A549 (cell line): ENCODE measurements around the gene KIRREL2. TPM values are rescaled to one million over a fixed set of nuclear protein-coding genes. Genes with fewer than 3 reads are reported as not detected.

Experiments
- ATAC-seq, 2 experiments: fragments of 200-7000 bp in 1 of 2; fragments of >200 bp in 1 of 2; cut with Nextera tagmentation in 1 of 2; cut with Tn5 transposase in 1 of 2; 3 replicates each; pipeline versions ENCODE4 v1.8.0 to v1.9.1; 2018 to 2020; ENCODE audit warnings: mild to moderate bottlenecking in 1 of 2, moderate library complexity in 1 of 2
- CTCF ChIA-PET: fragments of 300-600 bp; sonication (Branson Sonifier 250); formaldehyde crosslinking; extraction: SDS; loops from one replicate; lab custom pipeline; 2021; ENCODE audit warnings: antibody characterized with exemption, inconsistent platforms; lab: Yijun Ruan, JAX
- POLR2A ChIA-PET: fragments of 350-600 bp; formaldehyde crosslinking; extraction: SDS; loops from one replicate; lab custom pipeline; 2021; ENCODE audit warnings: antibody characterized with exemption, inconsistent platforms; lab: Yijun Ruan, JAX
- DNase-seq, 2 experiments: peaks; one replicate each; pipeline versions ENCODE4 v3.0.0 to v3.0.0-alpha.2; 2011 to 2016; ENCODE audit warnings: low read depth in 1 of 2, low spot score in 1 of 2
- FAIRE-seq: peaks from 2 replicates; lab custom pipeline; 2011; peaks lifted over from hg19 to GRCh38; lab: Jason Lieb, UNC
- H3K27ac ChIP-seq, 2 experiments: fragments of >200 bp; sonication (Bioruptor Twin); formaldehyde crosslinking; 3 replicates each; pipeline ENCODE4 v1.5.1; 2016 to 2017
- H3K4me1 ChIP-seq: fragments of >200 bp; sonication (Bioruptor Twin); formaldehyde crosslinking; 3 replicates; pipeline ENCODE4 v1.6.1; 2016
- H3K4me2 ChIP-seq: fragments of >200 bp; sonication (Bioruptor Twin); formaldehyde crosslinking; 3 replicates; pipeline ENCODE4 v1.6.1; 2016
- H3K4me3 ChIP-seq: fragments of >200 bp; sonication (Bioruptor Twin); formaldehyde crosslinking; 3 replicates; pipeline ENCODE4 v1.5.1; 2016
- H3K9me3 ChIP-seq: fragments of >200 bp; sonication (Bioruptor Twin); formaldehyde crosslinking; 3 replicates; pipeline ENCODE4 v1.6.1; 2016
- CEBPB ChIP-seq, 2 experiments: fragments of >200 bp in 1 of 2; sonication (Bioruptor Twin) in 1 of 2; formaldehyde crosslinking in 1 of 2; IDR thresholded peaks; 2 replicates each; pipeline ENCODE4 v1.6.1; 2012 to 2016
- CHD4 ChIP-seq: fragments of 200-600 bp; sonication (generic); IDR thresholded peaks from 2 replicates; pipeline ENCODE4 v1.6.1; 2016; ENCODE audit warnings: antibody characterized with exemption, mild to moderate bottlenecking, borderline replicate concordance
- FOXS1 ChIP-seq: fragments of 250-450 bp; sonication (Bioruptor Pico); IDR thresholded peaks from 2 replicates; pipeline ENCODE4 v1.5.0; 2020; ENCODE audit warnings: mild to moderate bottlenecking, moderate library complexity
- HEYL ChIP-seq: fragments of 250-450 bp; sonication (Bioruptor Pico); IDR thresholded peaks from 2 replicates; pipeline ENCODE4 v1.8.0; 2021; ENCODE audit warnings: mild to moderate bottlenecking, moderate library complexity
- HOXB13 ChIP-seq: fragments of 250-450 bp; sonication (Bioruptor Pico); IDR thresholded peaks from 2 replicates; pipeline ENCODE4 v1.5.0; 2020; ENCODE audit warnings: low read depth, mild to moderate bottlenecking, moderate library complexity
- KDM1A ChIP-seq: fragments of 200-600 bp; sonication (generic); IDR thresholded peaks from 2 replicates; pipeline ENCODE4 v1.6.1; 2016; ENCODE audit warnings: low read depth, mild to moderate bottlenecking
- MAFK ChIP-seq: fragments of 450-650 bp; IDR thresholded peaks from 2 replicates; pipeline ENCODE4 v1.6.1; 2014; ENCODE audit not compliant: partially characterized antibody
- MYC ChIP-seq: IDR thresholded peaks from 2 replicates; pipeline ENCODE4 v1.6.1; 2012; ENCODE audit warnings: mild to moderate bottlenecking, inconsistent platforms, low read length, improper control_type of control experiment, borderline replicate concordance
- NFE2L2 ChIP-seq: fragments of 150-350 bp; conservative IDR thresholded peaks from 2 replicates; pipeline ENCODE4 v1.6.1; 2014; ENCODE audit warnings: low read length
- NPAS2 ChIP-seq: fragments of 250-450 bp; sonication (Bioruptor Pico); IDR thresholded peaks from 2 replicates; pipeline ENCODE4 v1.8.0; 2022; ENCODE audit warnings: mild to moderate bottlenecking, moderate library complexity, borderline replicate concordance
- POLR2A ChIP-seq: IDR thresholded peaks from 2 replicates; pipeline ENCODE4 v1.6.1; 2012; ENCODE audit warnings: mild to moderate bottlenecking, low read length
- POLR2AphosphoS2 ChIP-seq: conservative IDR thresholded peaks from 2 replicates; pipeline ENCODE4 v1.6.1; 2012; ENCODE audit warnings: low read length, improper control_type of control experiment, inconsistent platforms
- RNF2 ChIP-seq: fragments of 200-600 bp; sonication (generic); IDR thresholded peaks from 2 replicates; pipeline ENCODE4 v1.6.1; 2016; ENCODE audit warnings: low read depth, mild to moderate bottlenecking, antibody characterized with exemption, moderate library complexity, borderline replicate concordance
- SREBF2 ChIP-seq: fragments of 450-650 bp; IDR thresholded peaks from 2 replicates; pipeline ENCODE4 v1.6.1; 2014; ENCODE audit warnings: mild to moderate bottlenecking, moderate library complexity
- TFCP2L1 ChIP-seq: fragments of 250-450 bp; sonication (Bioruptor Pico); IDR thresholded peaks from 2 replicates; pipeline ENCODE4 v1.5.0; 2021; ENCODE audit warnings: mild to moderate bottlenecking
- WGBS: methylation state at CpG from one replicate; pipeline ENCODE4 v1.1.6; 2017; ENCODE audit errors: missing lambda C conversion rate; 5-methylcytosine and 5-hydroxymethylcytosine counted together
- polyA plus RNA-seq, 4 experiments: library from polyadenylated mRNA; depleted of rRNA in 3 of 4; stranded (reverse); fragments of >200 nt; fragmentation: RNase III in 1 of 4; extraction: RNeasy Plus Mini Kit Qiagen cat#74134 plus additional on column Dnase treatment in 1 of 4; gene quantifications; 2 replicates in 3 of 4; 3 replicates in 1 of 4; pipeline ENCODE4 v1.2.3, GENCODE V29; 2011 to 2017
- TF ChIP-seq, protein P1 (sequence below): fragments of >200 bp; sonication (Bioruptor Twin); formaldehyde crosslinking; IDR thresholded peaks from 3 replicates; pipeline ENCODE4 v1.6.1; 2016
- TF ChIP-seq, protein P2 (sequence below): fragments of 150-350 bp; IDR thresholded peaks from 2 replicates; pipeline ENCODE4 v1.6.1; 2014; ENCODE audit warnings: low read depth, mild to moderate bottlenecking, low read length

Gene KIRREL2
- polyA plus RNA-seq, 2 of the 4 experiments (the other 2 are of a cell fraction), result 0.26 to 0.54 TPM

DNA sequence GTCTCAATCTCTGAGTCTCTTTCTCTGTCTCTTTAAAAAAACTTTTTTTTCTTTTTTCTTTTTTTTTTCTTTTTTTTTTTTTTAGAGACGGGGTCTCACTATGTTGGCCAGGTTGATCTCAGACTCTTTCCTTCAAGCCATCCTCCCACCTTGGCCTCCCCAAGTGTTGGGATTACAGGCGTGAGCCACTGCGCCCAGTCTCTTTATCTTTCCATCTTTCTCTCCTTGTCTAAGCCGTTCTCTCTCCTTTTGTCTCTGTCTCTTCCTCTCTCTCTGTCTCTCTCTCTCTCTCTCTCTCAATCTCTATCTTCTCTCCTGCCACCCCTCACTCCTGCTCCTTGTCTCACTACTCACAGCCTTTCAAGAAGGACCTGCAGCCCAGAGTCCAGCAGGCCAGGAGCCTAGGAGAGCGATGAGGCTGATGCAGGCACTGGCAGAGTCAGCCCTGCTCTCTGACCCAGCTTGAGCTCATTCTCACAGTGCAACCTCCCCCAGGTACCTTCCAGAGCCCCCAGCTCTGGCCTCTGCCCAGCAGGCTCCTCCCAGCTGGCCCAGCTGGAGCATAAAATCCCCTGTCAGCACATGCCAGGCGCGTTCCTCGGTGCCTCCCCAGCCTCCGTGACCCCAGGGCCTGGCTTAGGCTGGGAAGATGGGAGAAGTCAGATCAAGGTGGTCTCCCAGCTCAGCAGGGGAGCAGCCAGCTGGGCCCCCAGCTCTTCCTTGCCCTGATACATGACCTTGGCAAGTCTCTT lies 4.5 kb upstream of the KIRREL2 start, which contains the start of gene NPHS1:
Gene NPHS1, minus strand, starts transcription at position 476 of the 752 bp plus-strand sequence. CDS start 667 bp downstream, outside the sequence.
- no peak within 1 kb of the TSS for H3K4me2 ChIP-seq
- no peaks in the 10 kb centered on the region for H3K9me3 ChIP-seq
- 72% methylated on average over 9 of the region's 9 CpGs for WGBS
- DNase-seq, result no peak
- ChIA-PET CTCF (interaction anchor here (0.6 to 1.9 kb wide), 2 partner anchors 28 to 250 kb away, joined by 3 to 6 read pairs; no protein-coding TSS in a partner anchor), POLR2A (no interaction called here)
- no peak for FAIRE-seq
- H3K4me1 ChIP-seq, result peaks cover 11% of the 10 kb centered on the region; the same call in 2 of the 3 replicates
- no peak within 1 kb of the TSS for H3K27ac ChIP-seq
- no peak for ATAC-seq
- no peak within 1 kb of the TSS for H3K4me3 ChIP-seq
- TF ChIP-seq, protein P1, sequence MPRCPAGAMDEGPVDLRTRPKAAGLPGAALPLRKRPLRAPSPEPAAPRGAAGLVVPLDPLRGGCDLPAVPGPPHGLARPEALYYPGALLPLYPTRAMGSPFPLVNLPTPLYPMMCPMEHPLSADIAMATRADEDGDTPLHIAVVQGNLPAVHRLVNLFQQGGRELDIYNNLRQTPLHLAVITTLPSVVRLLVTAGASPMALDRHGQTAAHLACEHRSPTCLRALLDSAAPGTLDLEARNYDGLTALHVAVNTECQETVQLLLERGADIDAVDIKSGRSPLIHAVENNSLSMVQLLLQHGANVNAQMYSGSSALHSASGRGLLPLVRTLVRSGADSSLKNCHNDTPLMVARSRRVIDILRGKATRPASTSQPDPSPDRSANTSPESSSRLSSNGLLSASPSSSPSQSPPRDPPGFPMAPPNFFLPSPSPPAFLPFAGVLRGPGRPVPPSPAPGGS, result no peak
- TF ChIP-seq MAFK, result peak; percentile 27

GRCh38 chr19:35853038-35853756 lies 3.5 kb upstream of the KIRREL2 start:
- Histone ChIP-seq H3K4me3 (no peak overlapping the region), H3K9me3 (no peaks in the 10 kb centered on the region), H3K4me2 (no peak overlapping the region), H3K27ac (no peak overlapping the region), H3K4me1 (peaks cover 11% of the 10 kb centered on the region; the same call in 2 of the 3 replicates)
- no peak for ATAC-seq
- ChIA-PET CTCF (interaction anchor here (0.6 to 0.9 kb wide), 3 partner anchors 11 to 342 kb away, joined by 3 read pairs; no protein-coding TSS in a partner anchor), POLR2A (no interaction called here)
- no peak for FAIRE-seq
- TF ChIP-seq MAFK (no peak), POLR2AphosphoS2 (no peak), MYC (no peak), RNF2 (no peak), FOXS1 (no peak), POLR2A (no peak), NPAS2 (CRISPR knock-in tag) (no peak), CEBPB (IDR thresholded peaks at IDR 0.05) (no peak), CHD4 (no peak), HEYL (CRISPR knock-in tag) (no peak), TFCP2L1 (no peak), NFE2L2 (no peak), SREBF2 (no peak), KDM1A (no peak)
- TF ChIP-seq, protein P2, sequence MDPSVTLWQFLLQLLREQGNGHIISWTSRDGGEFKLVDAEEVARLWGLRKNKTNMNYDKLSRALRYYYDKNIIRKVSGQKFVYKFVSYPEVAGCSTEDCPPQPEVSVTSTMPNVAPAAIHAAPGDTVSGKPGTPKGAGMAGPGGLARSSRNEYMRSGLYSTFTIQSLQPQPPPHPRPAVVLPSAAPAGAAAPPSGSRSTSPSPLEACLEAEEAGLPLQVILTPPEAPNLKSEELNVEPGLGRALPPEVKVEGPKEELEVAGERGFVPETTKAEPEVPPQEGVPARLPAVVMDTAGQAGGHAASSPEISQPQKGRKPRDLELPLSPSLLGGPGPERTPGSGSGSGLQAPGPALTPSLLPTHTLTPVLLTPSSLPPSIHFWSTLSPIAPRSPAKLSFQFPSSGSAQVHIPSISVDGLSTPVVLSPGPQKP, result no peak
- WGBS, result 55% methylated on average over 8 of the region's 8 CpGs
- no peak for DNase-seq

DNA sequence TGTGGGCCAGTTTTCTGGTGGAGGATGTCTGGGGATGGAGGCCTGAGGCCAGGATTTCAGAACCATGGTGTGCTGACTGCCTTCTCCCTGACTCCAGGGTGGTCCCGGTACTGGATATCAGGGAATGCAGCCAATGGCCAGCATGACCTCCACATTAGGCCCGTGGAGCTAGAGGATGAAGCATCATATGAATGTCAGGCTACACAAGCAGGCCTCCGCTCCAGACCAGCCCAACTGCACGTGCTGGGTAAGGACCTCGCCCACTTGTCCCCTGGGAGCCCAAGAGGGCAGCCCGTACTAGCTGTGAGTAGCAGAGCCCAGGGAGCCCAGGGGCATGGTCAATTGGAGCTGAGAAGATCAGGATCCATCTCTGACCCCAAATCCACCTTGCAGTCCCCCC lies 1.6 kb downstream of the KIRREL2 start:
- ChIA-PET CTCF (interaction anchor here (0.6 to 5.1 kb wide), 3 partner anchors 9 to 89 kb away, joined by 3 to 23 read pairs (median 4); no protein-coding TSS in a partner anchor), POLR2A (interaction anchor here (2.5 kb wide), 1 partner anchor 12 kb away, joined by 13 read pairs; no protein-coding TSS in a partner anchor)
- peak; percentile 59 for FAIRE-seq
- ATAC-seq, result no peak
- H3K4me3 ChIP-seq, result no peak overlapping the region
- 71% methylated on average over 6 of the region's 6 CpGs for WGBS
- H3K9me3 ChIP-seq, result no peaks in the 10 kb centered on the region
- DNase-seq, result no peak
- H3K4me2 ChIP-seq, result no peak overlapping the region
- H3K4me1 ChIP-seq, result peaks cover 11% of the 10 kb centered on the region; the same call in 2 of the 3 replicates
- no peak overlapping the region for H3K27ac ChIP-seq
- TF ChIP-seq HOXB13 (CRISPR knock-in tag), result no peak
